Lower lobe of right lung (tissue), 2 donors: ENCODE data around the gene GNPTG. TPM values are rescaled to one million over a fixed set of nuclear protein-coding genes. Genes with fewer than 3 reads are reported as not detected.

Experiments
- ATAC-seq, 2 donors: fragments of 200-7000 bp; cut with Tn5 transposase; one replicate each; pipeline ENCODE4 v1.9.1; 2020 to 2022; ENCODE audit warnings: mild to moderate bottlenecking in 2 of 2, moderate library complexity in 2 of 2
- DNase-seq: peaks from one replicate; pipeline ENCODE4 v3.0.0-alpha.2; 2020
- H3K27ac ChIP-seq: fragments of 200-600 bp; one replicate; pipeline ENCODE4 v1.8.0; 2022
- H3K27me3 ChIP-seq: fragments of 200-600 bp; one replicate; pipeline ENCODE4 v1.8.0; 2022; ENCODE audit warnings: low read depth
- H3K36me3 ChIP-seq: fragments of 200-600 bp; one replicate; pipeline ENCODE4 v1.8.0; 2022; ENCODE audit warnings: mild to moderate bottlenecking
- H3K4me1 ChIP-seq: fragments of 200-600 bp; one replicate; pipeline ENCODE4 v1.8.0; 2022
- H3K4me3 ChIP-seq: fragments of 200-600 bp; one replicate; pipeline ENCODE4 v1.8.0; 2022; ENCODE audit warnings: mild to moderate bottlenecking
- H3K9me3 ChIP-seq: fragments of 200-600 bp; one replicate; pipeline ENCODE4 v1.8.0; 2022
- intact Hi-C: fragments of 100-400 bp; cut with DNase I; formaldehyde crosslinking; loops from one replicate; pipeline ENCODE4 v1.11.0; 2022
- total RNA-seq: library from RNA; stranded (reverse); fragmentation: NEBNext Ultra II Directional; extraction: Animal tissue kit (Norgen Biotek cat#: 25700); gene quantifications from one replicate; pipeline ENCODE4 v1.2.1, GENCODE V29; 2021
- TF ChIP-seq, protein P1 (sequence below): fragments of 200-600 bp; IDR thresholded peaks from one replicate; pipeline ENCODE4 v1.8.0; 2022; ENCODE audit warnings: antibody characterized with exemption, mild to moderate bottlenecking
- donor health status: DM: no; HTN: yes; CAD: no; lungs with severe emphysema.

The GNPTG gene
- total RNA-seq, 1 donor from 2014 or later: 89.5 TPM

DNA sequence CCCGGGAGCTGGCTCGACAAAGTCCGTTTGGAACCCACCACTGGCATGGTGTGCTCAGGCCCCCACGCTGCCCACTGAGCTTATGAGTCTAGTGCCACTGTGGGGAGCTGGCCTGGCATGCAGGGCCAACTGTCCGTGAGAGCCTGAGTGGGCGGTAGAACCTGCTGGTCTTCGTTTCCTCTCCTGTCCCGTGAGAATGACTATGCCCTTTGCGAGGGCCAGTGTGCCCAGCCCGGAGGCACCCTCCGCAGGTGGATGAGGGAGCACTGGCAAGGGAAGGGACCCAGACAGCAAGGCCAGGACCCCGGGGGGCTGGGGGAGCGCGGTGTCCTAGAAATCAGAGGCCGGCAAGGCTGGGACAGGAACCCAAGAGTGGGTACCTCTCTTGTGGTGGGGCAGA is 15.1 kb upstream of the GNPTG start:
- ATAC-seq (no peak), DNase-seq (no peak)
- TF ChIP-seq, protein P1, sequence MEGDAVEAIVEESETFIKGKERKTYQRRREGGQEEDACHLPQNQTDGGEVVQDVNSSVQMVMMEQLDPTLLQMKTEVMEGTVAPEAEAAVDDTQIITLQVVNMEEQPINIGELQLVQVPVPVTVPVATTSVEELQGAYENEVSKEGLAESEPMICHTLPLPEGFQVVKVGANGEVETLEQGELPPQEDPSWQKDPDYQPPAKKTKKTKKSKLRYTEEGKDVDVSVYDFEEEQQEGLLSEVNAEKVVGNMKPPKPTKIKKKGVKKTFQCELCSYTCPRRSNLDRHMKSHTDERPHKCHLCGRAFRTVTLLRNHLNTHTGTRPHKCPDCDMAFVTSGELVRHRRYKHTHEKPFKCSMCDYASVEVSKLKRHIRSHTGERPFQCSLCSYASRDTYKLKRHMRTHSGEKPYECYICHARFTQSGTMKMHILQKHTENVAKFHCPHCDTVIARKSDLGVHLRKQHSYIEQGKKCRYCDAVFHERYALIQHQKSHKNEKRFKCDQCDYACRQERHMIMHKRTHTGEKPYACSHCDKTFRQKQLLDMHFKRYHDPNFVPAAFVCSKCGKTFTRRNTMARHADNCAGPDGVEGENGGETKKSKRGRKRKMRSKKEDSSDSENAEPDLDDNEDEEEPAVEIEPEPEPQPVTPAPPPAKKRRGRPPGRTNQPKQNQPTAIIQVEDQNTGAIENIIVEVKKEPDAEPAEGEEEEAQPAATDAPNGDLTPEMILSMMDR: no peak
- Histone ChIP-seq H3K36me3 (no peaks in the 10 kb centered on the region), H3K4me3 (no peak overlapping the region), H3K9me3 (no peaks in the 10 kb centered on the region), H3K4me1 (peaks cover 29% of the 10 kb centered on the region), H3K27me3 (peaks cover 42% of the 10 kb centered on the region), H3K27ac (no peak overlapping the region)
- intact Hi-C loops: no loop called here

DNA sequence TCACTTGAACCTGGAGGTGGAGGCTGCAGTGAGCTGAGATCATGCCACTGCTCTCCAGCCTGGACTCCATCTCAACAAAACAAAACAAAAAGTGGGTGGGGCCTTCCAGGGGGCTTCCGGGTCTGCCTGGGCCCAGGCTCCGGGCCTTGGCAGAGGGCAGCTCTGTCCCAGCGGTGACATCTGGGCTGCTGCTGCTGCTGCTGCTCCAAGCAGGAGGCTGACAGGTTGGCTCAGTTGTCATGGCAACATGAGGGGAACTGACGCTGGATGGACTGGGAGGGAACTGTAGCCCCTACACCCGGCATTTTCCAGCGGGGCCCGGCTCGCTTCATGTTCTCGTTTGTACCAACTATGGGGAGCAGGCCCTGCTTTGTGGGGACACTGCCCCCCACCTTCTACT is 14.2 kb upstream of the GNPTG start:
- Histone ChIP-seq H3K9me3 (no peaks in the 10 kb centered on the region), H3K4me3 (no peak overlapping the region), H3K27me3 (peaks cover 40% of the 10 kb centered on the region), H3K4me1 (peaks cover 27% of the 10 kb centered on the region), H3K36me3 (no peaks in the 10 kb centered on the region), H3K27ac (no peak overlapping the region)
- intact Hi-C loops: no loop called here
- no peak for ATAC-seq
- TF ChIP-seq, protein P1: no peak
- no peak for DNase-seq

- Histone ChIP-seq H3K9me3 (no peaks in the 10 kb centered on the region), H3K4me3 (no peak overlapping the region), H3K27me3 (peaks cover 32% of the 10 kb centered on the region), H3K4me1 (peaks cover 24% of the 10 kb centered on the region), H3K27ac (no peak overlapping the region), H3K36me3 (no peaks in the 10 kb centered on the region)
- TF ChIP-seq, protein P1: no peak
- ATAC-seq: no peak
- intact Hi-C loops: no loop called here
- no peak for DNase-seq
These were observed 13.5 kb upstream of the GNPTG start for GRCh38 chr16:1338119-1338730.

DNA sequence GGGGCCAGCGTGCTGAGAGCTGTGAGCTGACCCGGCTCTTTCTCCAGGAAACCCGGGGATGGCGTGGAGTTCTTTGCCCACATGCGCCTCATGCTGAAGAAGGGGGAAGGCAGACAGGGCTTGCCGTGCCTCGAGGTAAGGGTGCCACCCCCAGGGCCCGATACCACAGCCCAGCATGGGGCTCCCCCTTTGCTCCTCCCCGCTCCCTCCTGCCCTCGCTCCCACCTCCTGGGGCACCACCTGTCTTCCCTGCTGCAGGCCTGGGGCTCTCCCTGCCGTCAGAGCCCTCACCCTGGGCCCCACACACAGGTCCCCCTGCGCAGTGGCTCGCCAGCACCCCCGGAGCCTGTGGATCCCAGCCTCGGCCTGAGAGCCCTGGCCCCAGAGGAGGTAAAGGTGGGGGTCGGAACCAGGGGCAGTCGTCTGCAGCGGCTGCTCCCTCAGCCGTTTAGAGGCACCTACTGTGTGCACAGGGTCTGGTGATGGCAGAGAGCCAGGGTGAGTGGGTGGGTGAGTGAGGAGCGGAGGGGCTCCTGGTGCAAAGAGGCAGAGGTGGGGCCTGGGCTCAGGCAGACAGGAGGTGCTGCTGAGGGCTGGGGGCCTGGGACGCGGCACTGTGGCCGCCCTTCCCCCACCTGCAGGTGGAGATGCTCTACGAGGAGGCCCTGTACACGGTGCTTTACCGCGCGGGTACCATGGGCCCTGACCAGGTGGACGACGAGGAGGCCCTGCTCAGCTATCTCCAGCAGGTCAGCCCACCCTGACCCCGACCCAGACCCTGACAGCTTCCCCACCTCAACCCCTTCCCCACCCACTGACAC is 12.7 kb upstream of the GNPTG start:
- no peak for DNase-seq
- H3K4me1 ChIP-seq: peaks cover 25% of the 10 kb centered on the region
- H3K9me3 ChIP-seq: no peaks in the 10 kb centered on the region
- intact Hi-C loops: no loop called here
- TF ChIP-seq, protein P1: no peak
- no peak overlapping the region for H3K27ac ChIP-seq
- ATAC-seq: no peak
- no peak overlapping the region for H3K4me3 ChIP-seq
- H3K27me3 ChIP-seq: peaks cover 24% of the 10 kb centered on the region
- H3K36me3 ChIP-seq: no peaks in the 10 kb centered on the region

GRCh38 chr16:1340730-1341494 is 10.8 kb upstream of the GNPTG start:
- Histone ChIP-seq H3K9me3 (no peaks in the 10 kb centered on the region), H3K27ac (no peak overlapping the region), H3K4me1 (peaks cover 17% of the 10 kb centered on the region), H3K27me3 (peaks cover 6% of the 10 kb centered on the region), H3K36me3 (no peaks in the 10 kb centered on the region), H3K4me3 (no peak overlapping the region)
- no peak for ATAC-seq
- intact Hi-C loops: no loop called here
- TF ChIP-seq, protein P1: no peak
- DNase-seq: no peak
